Measurements from ENCODE around the gene TH.

Gene TH

DNA sequence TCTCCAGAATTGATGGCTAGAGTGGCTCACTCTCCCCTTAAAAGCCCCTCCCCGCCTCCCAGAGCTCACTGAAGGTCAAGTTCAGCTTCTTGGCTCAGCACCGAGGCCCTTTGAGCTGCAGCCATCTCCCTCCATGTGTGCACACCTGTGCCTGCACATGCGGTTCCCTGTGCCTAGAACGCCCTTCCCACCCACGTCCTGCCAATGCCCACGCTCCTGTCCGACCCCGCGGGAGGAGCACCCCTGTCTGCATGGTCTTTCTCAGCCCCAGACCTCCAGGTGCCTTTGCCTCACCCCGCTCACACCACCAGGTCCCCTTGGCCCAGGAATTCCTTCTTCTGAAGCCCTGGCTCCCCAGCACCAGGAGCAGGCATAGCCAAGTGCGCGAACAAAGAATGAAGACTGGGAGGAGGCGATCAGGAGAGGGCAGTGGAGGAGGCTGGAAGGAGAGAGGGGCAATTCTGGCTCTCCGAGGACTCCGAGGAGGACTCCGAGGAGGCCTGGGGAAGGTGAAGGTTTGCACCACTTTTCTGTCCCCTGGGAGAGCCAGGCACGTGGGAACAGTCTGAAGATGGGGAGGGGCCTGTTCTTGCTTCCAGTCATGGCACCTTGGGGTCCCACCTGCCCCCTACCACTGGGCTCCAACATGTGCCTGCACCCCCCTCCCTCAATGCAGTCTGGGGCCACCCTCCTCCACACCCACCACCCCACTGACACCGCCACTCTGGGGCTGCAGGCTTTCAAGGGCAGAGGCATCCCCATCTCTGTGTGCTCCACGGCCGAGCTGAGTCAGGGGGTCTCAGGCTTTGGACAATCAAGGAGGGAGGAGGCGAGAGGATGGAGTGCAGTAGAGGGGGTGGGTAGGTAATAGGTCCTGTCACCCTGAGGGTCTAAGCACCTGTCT lies 50.1 kb downstream of the TH start:
- no peak overlapping the region for H3K23ac ChIP-seq (ENCODE audit: low read length)
- no CpG with 5 or more reads among the region's 21 CpGs for WGBS (ENCODE audit: extremely low coverage, insufficient coverage, low lambda C conversion rate)
- H3K27me3 ChIP-seq (ENCODE audit: insufficient read depth, low read length, poor library complexity), result no peaks in the 10 kb centered on the region
- H2BK15ac ChIP-seq (replicated peaks; ENCODE audit: low read depth), result no peak overlapping the region
- H3K4ac ChIP-seq (ENCODE audit: low read depth, low read length), result no peak overlapping the region
- H3K56ac ChIP-seq (ENCODE audit: low read length), result no peak overlapping the region
- DNase-seq, result no peak
- no peaks in the 10 kb centered on the region for H3K79me2 ChIP-seq (ENCODE audit: control insufficient read depth, insufficient read depth, low read length)
- H3K9ac ChIP-seq (ENCODE audit: low read length), result no peak overlapping the region
- H2AK5ac ChIP-seq (ENCODE audit: low read length), result no peak overlapping the region
- H2BK120ac ChIP-seq (ENCODE audit: low read depth, low read length), result no peak overlapping the region
- H3K36me3 ChIP-seq (ENCODE audit: control insufficient read depth, insufficient read depth, low read length), result no peaks in the 10 kb centered on the region
- H4K5ac ChIP-seq (ENCODE audit: low read length), result no peak overlapping the region
- no peak overlapping the region for H3K18ac ChIP-seq (ENCODE audit: low read length)
- no peak overlapping the region for H3K4me2 ChIP-seq (ENCODE audit: low read length)
- H3K79me1 ChIP-seq (ENCODE audit: low read length), result no peaks in the 10 kb centered on the region
- H3K4me1 ChIP-seq (ENCODE audit: control insufficient read depth, low read depth, low read length), result no peaks in the 10 kb centered on the region
- H3K27ac ChIP-seq (ENCODE audit: low read depth, low read length), result no peak overlapping the region
- H4K8ac ChIP-seq (ENCODE audit: low read depth, low read length), result no peak overlapping the region
- no peak overlapping the region for H3K4me3 ChIP-seq (ENCODE audit: low read length)
- H2BK5ac ChIP-seq (ENCODE audit: low read length), result no peak overlapping the region

DNA sequence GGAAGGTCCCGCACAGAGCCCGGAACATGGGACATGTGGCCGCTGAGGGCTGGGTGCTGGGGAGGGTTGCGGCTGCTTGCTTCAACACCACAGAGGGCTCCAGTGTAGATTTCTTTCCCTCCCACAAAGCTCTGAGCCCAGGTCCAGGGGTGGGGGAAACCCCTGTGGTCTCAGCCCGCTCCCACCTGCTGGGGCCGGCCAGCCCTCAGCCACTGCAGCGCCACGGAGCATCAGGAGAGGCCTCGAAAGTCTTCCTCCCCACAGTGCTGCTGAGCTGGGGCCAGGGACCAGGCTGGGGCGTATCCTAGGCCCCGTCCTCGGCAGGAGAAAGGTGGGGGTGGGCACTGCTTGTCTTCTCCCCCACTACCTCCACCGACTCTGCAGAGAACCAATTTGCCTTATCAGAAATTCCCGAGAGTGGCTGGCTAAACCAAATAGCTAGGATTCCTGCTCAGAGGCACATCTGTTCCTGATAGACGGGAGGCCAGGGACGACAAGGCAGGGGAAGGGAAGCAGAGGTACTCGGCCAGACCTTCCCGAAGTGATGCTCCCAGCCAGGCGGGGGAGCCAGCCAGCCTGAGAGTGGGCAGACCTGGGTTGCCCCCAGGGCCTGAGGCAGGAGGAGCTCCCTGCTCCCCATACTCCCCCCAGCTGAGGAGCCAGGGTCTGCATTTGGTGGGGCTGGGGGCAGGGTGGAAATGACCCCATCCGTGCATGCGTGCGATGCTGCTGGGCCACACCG lies 51.1 kb downstream of the TH start:
- H4K8ac ChIP-seq (ENCODE audit: low read depth, low read length), result no peak overlapping the region
- no peak overlapping the region for H2BK120ac ChIP-seq (ENCODE audit: low read depth, low read length)
- H3K4me3 ChIP-seq (ENCODE audit: low read length), result no peak overlapping the region
- H3K18ac ChIP-seq (ENCODE audit: low read length), result no peak overlapping the region
- no peak overlapping the region for H3K4me2 ChIP-seq (ENCODE audit: low read length)
- no peak overlapping the region for H3K27ac ChIP-seq (ENCODE audit: low read depth, low read length)
- H4K5ac ChIP-seq (ENCODE audit: low read length), result no peak overlapping the region
- no peaks in the 10 kb centered on the region for H3K4me1 ChIP-seq (ENCODE audit: control insufficient read depth, low read depth, low read length)
- no peak overlapping the region for H3K23ac ChIP-seq (ENCODE audit: low read length)
- H3K27me3 ChIP-seq (ENCODE audit: insufficient read depth, low read length, poor library complexity), result no peaks in the 10 kb centered on the region
- H3K79me1 ChIP-seq (ENCODE audit: low read length), result no peaks in the 10 kb centered on the region
- H3K36me3 ChIP-seq (ENCODE audit: control insufficient read depth, insufficient read depth, low read length), result no peaks in the 10 kb centered on the region
- no peak overlapping the region for H3K56ac ChIP-seq (ENCODE audit: low read length)
- H2BK15ac ChIP-seq (replicated peaks; ENCODE audit: low read depth), result no peak overlapping the region
- H3K79me2 ChIP-seq (ENCODE audit: control insufficient read depth, insufficient read depth, low read length), result no peaks in the 10 kb centered on the region
- DNase-seq, result peak; percentile 88
- no CpG with 5 or more reads among the region's 23 CpGs for WGBS (ENCODE audit: extremely low coverage, insufficient coverage, low lambda C conversion rate)
- H3K9ac ChIP-seq (ENCODE audit: low read length), result no peak overlapping the region
- no peak overlapping the region for H2BK5ac ChIP-seq (ENCODE audit: low read length)
- no peak overlapping the region for H3K4ac ChIP-seq (ENCODE audit: low read depth, low read length)
- H2AK5ac ChIP-seq (ENCODE audit: low read length), result no peak overlapping the region

DNA sequence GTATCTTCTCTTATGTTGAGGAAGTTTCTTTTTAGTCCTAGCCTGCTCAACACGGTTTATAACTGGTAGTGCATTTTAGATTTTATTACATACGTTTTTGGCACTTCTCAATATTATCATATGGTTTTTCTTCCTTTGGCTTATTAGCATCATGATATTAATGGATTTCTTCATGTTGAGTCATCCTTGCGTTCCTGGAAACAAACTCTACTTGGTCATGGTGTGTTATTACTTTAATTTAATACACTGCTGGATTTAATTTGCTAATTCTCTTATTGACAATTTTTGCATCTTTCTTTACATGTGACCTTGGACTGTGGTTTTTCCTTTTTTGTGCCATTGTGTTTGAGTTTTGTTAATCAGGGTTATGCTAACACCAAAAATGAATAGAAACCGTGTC lies 52.9 kb downstream of the TH start:
- Histone ChIP-seq H3K9ac (ENCODE audit: low read length) (no peak overlapping the region), H3K4me2 (ENCODE audit: low read length) (no peak overlapping the region), H2BK15ac (replicated peaks; ENCODE audit: low read depth) (no peak overlapping the region), H3K23ac (ENCODE audit: low read length) (no peak overlapping the region), H3K27me3 (ENCODE audit: insufficient read depth, low read length, poor library complexity) (no peaks in the 10 kb centered on the region), H3K4me1 (ENCODE audit: control insufficient read depth, low read depth, low read length) (no peaks in the 10 kb centered on the region), H3K79me2 (ENCODE audit: control insufficient read depth, insufficient read depth, low read length) (no peaks in the 10 kb centered on the region), H4K8ac (ENCODE audit: low read depth, low read length) (no peak overlapping the region), H3K79me1 (ENCODE audit: low read length) (no peaks in the 10 kb centered on the region), H3K4ac (ENCODE audit: low read depth, low read length) (no peak overlapping the region), H3K36me3 (ENCODE audit: control insufficient read depth, insufficient read depth, low read length) (no peaks in the 10 kb centered on the region), H3K56ac (ENCODE audit: low read length) (no peak overlapping the region), H3K18ac (ENCODE audit: low read length) (no peak overlapping the region), H4K5ac (ENCODE audit: low read length) (no peak overlapping the region), H3K27ac (ENCODE audit: low read depth, low read length) (no peak overlapping the region), H2BK5ac (ENCODE audit: low read length) (no peak overlapping the region), H2BK120ac (ENCODE audit: low read depth, low read length) (no peak overlapping the region), H3K4me3 (ENCODE audit: low read length) (no peak overlapping the region), H2AK5ac (ENCODE audit: low read length) (no peak overlapping the region)
- DNase-seq, result no peak
- no CpG with 5 or more reads among the region's 4 CpGs for WGBS (ENCODE audit: extremely low coverage, insufficient coverage, low lambda C conversion rate)

- no peaks in the 10 kb centered on the region for H3K36me3 ChIP-seq (ENCODE audit: control insufficient read depth, insufficient read depth, low read length)
- no peak overlapping the region for H4K8ac ChIP-seq (ENCODE audit: low read depth, low read length)
- DNase-seq, result no peak
- no peak overlapping the region for H4K5ac ChIP-seq (ENCODE audit: low read length)
- no peak overlapping the region for H3K4me2 ChIP-seq (ENCODE audit: low read length)
- H3K79me1 ChIP-seq (ENCODE audit: low read length), result no peaks in the 10 kb centered on the region
- H2AK5ac ChIP-seq (ENCODE audit: low read length), result no peak overlapping the region
- no peak overlapping the region for H3K23ac ChIP-seq (ENCODE audit: low read length)
- WGBS (ENCODE audit: extremely low coverage, insufficient coverage, low lambda C conversion rate), result no CpG with 5 or more reads among the region's 1 CpG
- H3K4ac ChIP-seq (ENCODE audit: low read depth, low read length), result no peak overlapping the region
- no peak overlapping the region for H2BK120ac ChIP-seq (ENCODE audit: low read depth, low read length)
- H3K9ac ChIP-seq (ENCODE audit: low read length), result no peak overlapping the region
- no peaks in the 10 kb centered on the region for H3K79me2 ChIP-seq (ENCODE audit: control insufficient read depth, insufficient read depth, low read length)
- no peak overlapping the region for H2BK15ac ChIP-seq (replicated peaks; ENCODE audit: low read depth)
- no peaks in the 10 kb centered on the region for H3K27me3 ChIP-seq (ENCODE audit: insufficient read depth, low read length, poor library complexity)
- no peak overlapping the region for H3K27ac ChIP-seq (ENCODE audit: low read depth, low read length)
- H2BK5ac ChIP-seq (ENCODE audit: low read length), result no peak overlapping the region
- H3K4me1 ChIP-seq (ENCODE audit: control insufficient read depth, low read depth, low read length), result no peaks in the 10 kb centered on the region
- H3K4me3 ChIP-seq (ENCODE audit: low read length), result no peak overlapping the region
- H3K56ac ChIP-seq (ENCODE audit: low read length), result no peak overlapping the region
- H3K18ac ChIP-seq (ENCODE audit: low read length), result no peak overlapping the region
Measured at GRCh38 chr11:2116680-2117079, 54.9 kb downstream of the TH start.

DNA sequence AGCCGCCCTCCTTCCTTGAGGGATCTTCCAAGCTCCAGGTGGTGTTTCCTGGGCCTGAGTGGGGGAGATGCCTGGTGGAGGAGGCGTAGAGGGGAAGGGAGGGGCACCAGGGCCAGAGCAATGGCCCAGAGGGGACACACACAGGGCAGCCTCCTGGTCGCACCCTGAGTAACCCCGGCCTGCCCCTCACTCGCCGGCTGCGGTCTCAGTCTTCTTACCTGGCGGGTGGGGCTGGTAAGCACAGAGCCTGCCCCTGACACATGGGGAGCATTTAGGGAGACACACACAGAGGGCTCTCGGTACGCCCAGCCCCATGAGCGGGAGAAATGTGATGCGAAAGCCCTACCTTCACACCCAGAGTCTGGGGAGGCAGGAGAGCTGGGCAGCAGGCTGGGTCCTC lies 56.3 kb downstream of the TH start:
- Histone ChIP-seq H3K4me2 (ENCODE audit: low read length) (no peak overlapping the region), H3K18ac (ENCODE audit: low read length) (no peak overlapping the region), H4K8ac (ENCODE audit: low read depth, low read length) (no peak overlapping the region), H4K5ac (ENCODE audit: low read length) (no peak overlapping the region), H3K4me3 (ENCODE audit: low read length) (no peak overlapping the region), H3K27ac (ENCODE audit: low read depth, low read length) (no peak overlapping the region), H2BK15ac (replicated peaks; ENCODE audit: low read depth) (no peak overlapping the region), H3K79me1 (ENCODE audit: low read length) (no peaks in the 10 kb centered on the region), H2AK5ac (ENCODE audit: low read length) (no peak overlapping the region), H3K4me1 (ENCODE audit: control insufficient read depth, low read depth, low read length) (no peaks in the 10 kb centered on the region), H2BK5ac (ENCODE audit: low read length) (no peak overlapping the region), H3K79me2 (ENCODE audit: control insufficient read depth, insufficient read depth, low read length) (no peaks in the 10 kb centered on the region), H3K9ac (ENCODE audit: low read length) (no peak overlapping the region), H3K56ac (ENCODE audit: low read length) (no peak overlapping the region), H3K27me3 (ENCODE audit: insufficient read depth, low read length, poor library complexity) (no peaks in the 10 kb centered on the region), H2BK120ac (ENCODE audit: low read depth, low read length) (no peak overlapping the region), H3K36me3 (ENCODE audit: control insufficient read depth, insufficient read depth, low read length) (no peaks in the 10 kb centered on the region), H3K23ac (ENCODE audit: low read length) (no peak overlapping the region), H3K4ac (ENCODE audit: low read depth, low read length) (no peak overlapping the region)
- DNase-seq, result no peak
- WGBS (ENCODE audit: extremely low coverage, insufficient coverage, low lambda C conversion rate), result no CpG with 5 or more reads among the region's 12 CpGs
